Fibroblast of pulmonary artery (primary cell): Measurements from ENCODE around the gene DENND1A.
A peak's percentile ranks its signal among the peaks of the same experiment; 100 is the strongest.
"Not testable (repeated sequence)": the region's sequence is repeated elsewhere in the genome, so short reads cannot be mapped to it uniquely, and the experiment has no call there.

ENCODE experiments used
- DNase-seq: peaks from one replicate; pipeline ENCODE4 v3.0.0-alpha.2; 2010; ENCODE audit warnings: low read depth
- H3K4me3 ChIP-seq: replicated peaks from 2 replicates; pipeline ENCODE4 v1.5.1; 2011; ENCODE audit warnings: low read depth, mild to moderate bottlenecking, control low read depth, low read length, moderate library complexity
- TF ChIP-seq, protein P1 (sequence below): IDR thresholded peaks from 2 replicates; pipeline ENCODE4 v1.5.1; 2011; ENCODE audit warnings: mild to moderate bottlenecking, control low read depth, low read length, inconsistent platforms; ENCODE audit errors: missing control alignments

The DENND1A gene

DNA sequence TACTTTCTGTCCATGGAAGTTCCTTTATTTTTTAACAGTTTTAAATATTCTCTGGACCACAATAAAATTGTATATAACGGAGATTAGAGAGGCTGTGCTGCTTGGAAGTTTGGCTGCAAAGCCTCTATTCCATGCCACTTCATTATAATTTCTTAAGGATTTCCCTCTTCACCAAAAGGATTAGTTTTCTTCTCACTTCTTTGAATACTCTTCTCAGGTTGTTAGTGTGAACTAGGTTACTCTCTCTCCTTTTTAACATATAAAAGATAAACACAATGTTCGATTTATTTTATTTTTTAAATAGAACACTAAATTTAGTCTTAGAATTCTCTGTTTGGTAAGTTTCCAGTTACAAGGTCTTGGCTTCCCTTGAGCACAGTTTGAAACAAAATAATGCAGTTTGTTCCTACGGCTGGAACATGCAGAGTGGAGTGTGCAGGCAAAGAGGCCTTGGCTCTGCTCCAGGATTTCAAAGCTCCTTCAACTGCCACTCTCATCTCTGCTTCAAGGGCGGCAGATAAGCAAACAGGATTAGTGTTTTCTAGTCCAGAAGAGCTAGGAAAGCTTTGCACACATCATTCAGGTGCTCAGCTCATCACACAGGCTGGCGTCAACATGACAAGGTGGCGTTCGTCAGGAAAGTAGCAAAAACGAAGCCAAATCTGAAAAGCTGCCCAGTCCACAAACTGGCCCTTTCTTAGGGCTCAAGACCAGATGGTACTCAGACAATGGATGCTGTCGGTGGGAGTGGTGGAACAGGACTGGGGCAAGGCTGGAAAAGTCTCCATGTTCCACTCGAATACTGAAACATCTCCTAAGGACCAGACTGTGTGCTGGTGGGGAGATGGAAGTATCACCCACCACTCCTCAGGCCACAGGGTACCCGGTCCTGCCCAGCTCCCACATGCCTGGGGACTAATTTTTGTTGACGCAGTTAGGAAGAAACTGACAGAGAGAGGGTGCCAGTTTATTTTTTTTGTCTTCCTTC, 287.3 kb downstream of the DENND1A start:
- DNase-seq: peak; percentile 53
- TF ChIP-seq, protein P1, sequence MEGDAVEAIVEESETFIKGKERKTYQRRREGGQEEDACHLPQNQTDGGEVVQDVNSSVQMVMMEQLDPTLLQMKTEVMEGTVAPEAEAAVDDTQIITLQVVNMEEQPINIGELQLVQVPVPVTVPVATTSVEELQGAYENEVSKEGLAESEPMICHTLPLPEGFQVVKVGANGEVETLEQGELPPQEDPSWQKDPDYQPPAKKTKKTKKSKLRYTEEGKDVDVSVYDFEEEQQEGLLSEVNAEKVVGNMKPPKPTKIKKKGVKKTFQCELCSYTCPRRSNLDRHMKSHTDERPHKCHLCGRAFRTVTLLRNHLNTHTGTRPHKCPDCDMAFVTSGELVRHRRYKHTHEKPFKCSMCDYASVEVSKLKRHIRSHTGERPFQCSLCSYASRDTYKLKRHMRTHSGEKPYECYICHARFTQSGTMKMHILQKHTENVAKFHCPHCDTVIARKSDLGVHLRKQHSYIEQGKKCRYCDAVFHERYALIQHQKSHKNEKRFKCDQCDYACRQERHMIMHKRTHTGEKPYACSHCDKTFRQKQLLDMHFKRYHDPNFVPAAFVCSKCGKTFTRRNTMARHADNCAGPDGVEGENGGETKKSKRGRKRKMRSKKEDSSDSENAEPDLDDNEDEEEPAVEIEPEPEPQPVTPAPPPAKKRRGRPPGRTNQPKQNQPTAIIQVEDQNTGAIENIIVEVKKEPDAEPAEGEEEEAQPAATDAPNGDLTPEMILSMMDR: no peak
- no peak overlapping the region for H3K4me3 ChIP-seq

DNA sequence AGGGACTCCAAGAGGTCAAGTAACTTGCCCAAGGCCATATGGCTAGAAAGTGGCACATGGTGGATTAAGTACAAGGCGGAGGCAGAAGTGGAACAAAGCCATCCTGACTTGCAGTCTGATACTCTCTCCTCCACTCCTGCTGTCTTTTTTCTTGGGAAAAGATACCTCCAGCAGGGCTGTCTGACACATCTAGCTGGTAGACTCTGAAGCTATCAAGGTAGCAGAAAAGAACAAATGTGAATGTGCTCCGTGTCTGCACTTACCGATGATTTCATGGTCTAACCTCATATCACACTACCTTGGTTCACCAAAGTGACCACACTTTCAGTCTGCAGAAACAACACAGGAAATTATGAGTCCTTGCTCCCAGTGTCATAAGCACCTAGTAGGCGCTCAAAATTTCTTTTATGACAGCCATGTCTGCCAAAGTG, 289.1 kb downstream of the DENND1A start:
- H3K4me3 ChIP-seq: no peak overlapping the region
- DNase-seq: no peak
- TF ChIP-seq, protein P1: no peak

DNA sequence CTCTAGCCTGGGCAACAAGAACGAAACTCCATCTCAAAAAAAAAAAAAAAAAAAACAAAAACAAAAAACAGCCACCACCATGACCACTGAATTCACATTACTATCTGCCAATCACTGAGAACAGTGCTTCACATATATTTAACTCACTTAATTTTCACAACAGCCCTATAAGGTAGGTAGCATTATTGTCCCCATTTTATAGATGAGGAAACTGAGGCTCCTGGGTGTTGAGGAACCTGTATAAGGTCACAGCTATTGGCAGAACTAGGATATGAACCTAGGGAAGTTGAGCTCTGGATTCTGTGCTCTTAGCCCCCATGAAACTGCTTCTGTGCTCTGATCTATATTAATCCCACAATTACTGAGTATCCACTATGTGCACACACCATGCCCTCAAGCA, 290.2 kb downstream of the DENND1A start:
- H3K4me3 ChIP-seq: no peak overlapping the region
- TF ChIP-seq, protein P1: no peak
- DNase-seq: no peak

DNA sequence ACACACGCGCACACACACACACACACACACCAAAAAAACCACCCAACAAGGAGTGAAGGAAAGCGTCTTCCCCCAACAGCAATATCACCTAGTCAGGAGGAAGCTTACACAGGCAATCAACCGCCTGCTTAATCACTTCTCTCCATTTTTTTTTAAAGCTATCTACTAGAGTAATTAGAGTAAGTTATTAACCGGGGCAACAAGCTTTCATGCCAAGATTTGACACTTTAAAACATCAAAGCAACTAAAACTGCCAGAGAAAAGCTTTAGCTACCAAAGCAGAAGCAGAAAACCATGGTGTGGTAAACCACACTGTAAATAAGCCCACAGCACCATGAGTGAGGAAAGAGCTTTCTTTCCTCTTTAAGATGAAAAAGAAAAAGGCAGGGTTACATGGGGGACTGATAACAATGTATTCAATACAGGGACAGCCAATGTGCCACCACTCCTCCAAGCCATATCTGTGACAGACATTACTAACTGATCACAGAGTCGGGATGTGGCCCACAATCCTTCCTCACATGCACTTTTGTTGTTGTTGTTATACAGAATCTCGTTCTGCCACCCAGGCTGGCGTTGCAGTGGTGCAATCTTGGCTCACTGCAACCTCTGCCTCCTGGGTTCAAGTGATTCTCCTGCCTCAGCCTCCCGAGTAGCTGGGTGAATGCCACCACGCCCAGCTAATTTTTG, 291.8 kb downstream of the DENND1A start:
- no peak for DNase-seq
- H3K4me3 ChIP-seq: no peak overlapping the region
- TF ChIP-seq, protein P1: no peak

DNA sequence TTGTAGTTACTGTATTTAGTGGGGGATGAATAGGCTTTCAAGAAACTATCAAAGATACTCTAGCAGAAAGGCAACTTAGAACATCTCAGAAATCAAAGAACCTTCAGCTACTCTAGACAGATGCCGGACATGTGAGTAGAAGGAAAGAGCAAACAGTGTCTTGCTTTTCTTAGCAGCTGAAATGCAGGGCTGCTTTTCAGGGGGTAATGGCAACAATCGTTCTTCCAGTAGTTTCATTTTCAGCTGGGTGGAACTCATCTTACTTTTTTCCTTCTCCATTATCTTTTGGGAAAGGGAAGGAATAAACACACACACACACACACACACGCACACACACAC, 292.4 kb downstream of the DENND1A start:
- H3K4me3 ChIP-seq: no peak overlapping the region
- TF ChIP-seq, protein P1: no peak
- peak; percentile 23 for DNase-seq

DNA sequence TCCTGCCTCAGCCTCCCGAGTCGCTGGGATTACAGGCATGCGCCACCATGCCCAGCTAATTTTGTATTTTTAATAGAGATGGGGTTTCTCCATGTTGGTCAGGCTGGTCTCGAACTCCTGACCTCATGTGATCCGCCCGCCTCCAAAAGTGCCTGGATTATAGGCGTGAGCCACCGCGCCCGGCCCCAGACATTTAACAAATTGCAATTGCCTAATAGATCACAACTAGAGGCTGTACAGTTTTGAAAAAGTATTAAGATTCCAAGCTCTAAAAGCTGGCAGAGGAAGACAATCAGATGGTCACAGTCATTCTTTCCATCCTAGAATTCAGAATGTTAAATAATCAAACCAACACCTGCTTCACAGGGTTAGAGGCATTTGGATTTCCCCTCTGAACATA, 293.1 kb downstream of the DENND1A start:
- DNase-seq, H3K4me3 ChIP-seq: not testable (repeated sequence)

DNA sequence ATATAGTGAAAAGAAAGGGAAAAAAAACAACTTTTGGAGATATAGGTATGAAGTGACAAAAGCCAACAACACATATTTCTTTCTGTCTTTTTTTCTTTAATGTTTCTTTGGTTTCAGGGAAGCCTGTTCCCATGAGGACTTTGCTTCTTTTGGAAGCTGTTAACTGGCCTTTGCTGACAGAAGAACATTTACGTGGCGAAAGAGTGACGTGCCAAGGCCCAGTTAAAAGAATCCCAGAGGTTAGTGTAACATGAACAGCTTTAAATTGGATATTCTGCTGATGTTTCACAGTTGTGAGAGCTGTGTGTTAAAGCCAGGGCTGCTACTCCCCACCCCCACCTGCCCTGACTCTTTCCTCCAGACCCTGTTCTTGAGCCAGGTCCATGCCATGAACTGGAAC, 298.1 kb downstream of the DENND1A start:
- no peak for DNase-seq
- H3K4me3 ChIP-seq: no peak overlapping the region
- TF ChIP-seq, protein P1: no peak
